Activated T-helper 1 cell treated with anti-CD3 and anti-CD28 coated beads, Interleukin-12 subunit alpha, Interleukin-12 subunit beta, Interleukin-2, Interleukin-4 antibody, amounts not matched to agents 30 ng/mL and 10 ng/mL and 1 ng/mL, durations not matched to agents 14 hours and 24 hours and 36 hours (primary cell): Measurements from ENCODE around the gene SUMF1. TPM values are rescaled to one million over a fixed set of nuclear protein-coding genes. Genes with fewer than 3 reads are reported as not detected.

Experiments
- DNase-seq: peaks from one replicate; pipeline ENCODE4 v3.0.0; 2021; ENCODE audit warnings: low spot score
- H3K27ac Mint-ChIP-seq: one replicate; pipeline ENCODE4 v1.8.0; 2021; ENCODE audit warnings: mild to moderate bottlenecking, mixed read lengths
- H3K27me3 Mint-ChIP-seq: one replicate; pipeline ENCODE4 v1.8.0; 2022; ENCODE audit warnings: mild to moderate bottlenecking, moderate library complexity, mixed read lengths; ENCODE audit not compliant: insufficient read depth
- H3K36me3 Mint-ChIP-seq: one replicate; pipeline ENCODE4 v1.8.0; 2021; ENCODE audit warnings: low read depth, mixed read lengths
- H3K4me1 Mint-ChIP-seq: one replicate; pipeline ENCODE4 v1.8.0; 2021; ENCODE audit warnings: low read depth, mixed read lengths
- H3K4me3 Mint-ChIP-seq: one replicate; pipeline ENCODE4 v1.8.0; 2021; ENCODE audit warnings: mild to moderate bottlenecking, moderate library complexity, mixed read lengths
- H3K9me3 Mint-ChIP-seq: one replicate; pipeline ENCODE4 v1.8.0; 2021; ENCODE audit warnings: mixed read lengths
- intact Hi-C: fragments of 100-400 bp; cut with micrococcal nuclease; formaldehyde crosslinking; loops from one replicate; pipeline ENCODE4 v1.15.1; 2024
- total RNA-seq: library from RNA; stranded (reverse); gene quantifications from 2 replicates; pipeline ENCODE4 v1.2.3, GENCODE V29; 2022

Gene SUMF1
- total RNA-seq, 1 donor from 2014 or later = 6.1 TPM

DNA sequence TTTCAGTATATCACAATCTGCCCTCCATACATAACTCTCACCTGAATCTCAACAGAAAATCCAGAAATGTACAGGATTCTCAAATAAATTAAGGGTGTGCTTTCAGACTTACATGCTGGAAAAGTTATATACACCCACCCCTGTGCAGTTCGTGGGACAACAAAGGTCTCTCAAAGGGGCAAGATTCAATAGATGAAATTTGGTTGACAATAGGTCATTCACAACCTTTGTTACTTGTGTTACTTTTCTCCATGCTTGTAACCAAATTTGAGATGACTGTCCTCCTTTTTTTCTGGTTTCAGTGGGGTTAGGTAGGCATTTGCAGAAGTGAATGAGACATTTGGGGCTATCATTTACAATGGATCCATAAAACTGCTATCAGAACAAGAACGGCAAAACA lies 91.2 kb downstream of the SUMF1 start:
- Mint-ChIP-seq H3K27ac (no peak overlapping the region), H3K4me3 (no peak overlapping the region), H3K4me1 (no peaks in the 10 kb centered on the region), H3K9me3 (peaks cover 13% of the 10 kb centered on the region), H3K27me3 (no peaks in the 10 kb centered on the region), H3K36me3 (peaks cover 9% of the 10 kb centered on the region)
- intact Hi-C loops = no loop called here
- DNase-seq = no peak

DNA sequence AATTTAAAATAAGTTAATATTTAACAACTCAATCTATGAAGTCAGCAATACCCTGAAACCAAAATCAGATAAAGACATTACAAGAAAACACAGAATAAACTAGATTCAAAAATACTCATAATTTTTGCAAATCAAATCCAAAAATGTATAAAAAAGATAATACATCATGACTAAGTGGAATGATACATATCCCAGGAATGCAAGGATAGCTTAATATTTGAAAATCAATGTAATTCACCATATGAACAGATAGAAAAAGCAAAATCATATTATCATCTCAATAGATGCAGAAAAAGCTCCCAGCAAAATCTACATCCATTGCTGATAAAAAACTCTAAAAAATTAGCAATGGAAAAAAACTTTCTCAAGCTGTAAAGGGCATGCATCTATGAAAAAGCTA lies 93.4 kb downstream of the SUMF1 start:
- no peaks in the 10 kb centered on the region for H3K4me1 Mint-ChIP-seq
- H3K27me3 Mint-ChIP-seq = no peaks in the 10 kb centered on the region
- H3K36me3 Mint-ChIP-seq = peaks cover 9% of the 10 kb centered on the region
- no peak for DNase-seq
- H3K4me3 Mint-ChIP-seq = no peak overlapping the region
- no peak overlapping the region for H3K27ac Mint-ChIP-seq
- intact Hi-C loops = no loop called here
- H3K9me3 Mint-ChIP-seq = peaks cover 13% of the 10 kb centered on the region

DNA sequence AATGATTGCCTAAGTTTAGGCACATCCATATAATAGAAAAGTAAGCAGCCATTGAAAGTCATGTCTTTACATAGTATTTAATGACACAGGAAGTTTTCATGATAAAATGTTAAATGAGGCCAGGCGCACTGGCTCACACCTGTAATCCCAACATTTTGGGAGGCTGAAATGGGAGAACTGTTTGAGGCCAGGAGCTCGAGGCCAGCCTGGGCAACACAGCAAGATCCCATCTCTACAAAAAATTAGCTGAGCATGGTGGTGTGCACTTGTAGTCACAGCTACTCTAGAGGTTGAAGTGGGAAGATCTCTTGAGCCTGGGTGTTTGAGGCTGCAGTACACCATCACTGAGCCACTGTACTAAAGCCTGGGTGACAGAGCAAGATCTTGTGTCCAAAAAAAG lies 104.5 kb downstream of the SUMF1 start:
- Mint-ChIP-seq H3K9me3 (no peaks in the 10 kb centered on the region), H3K27ac (no peak overlapping the region), H3K4me1 (no peaks in the 10 kb centered on the region), H3K36me3 (no peaks in the 10 kb centered on the region), H3K4me3 (no peak overlapping the region), H3K27me3 (no peaks in the 10 kb centered on the region)
- DNase-seq = no peak
- intact Hi-C loops = no loop called here

DNA sequence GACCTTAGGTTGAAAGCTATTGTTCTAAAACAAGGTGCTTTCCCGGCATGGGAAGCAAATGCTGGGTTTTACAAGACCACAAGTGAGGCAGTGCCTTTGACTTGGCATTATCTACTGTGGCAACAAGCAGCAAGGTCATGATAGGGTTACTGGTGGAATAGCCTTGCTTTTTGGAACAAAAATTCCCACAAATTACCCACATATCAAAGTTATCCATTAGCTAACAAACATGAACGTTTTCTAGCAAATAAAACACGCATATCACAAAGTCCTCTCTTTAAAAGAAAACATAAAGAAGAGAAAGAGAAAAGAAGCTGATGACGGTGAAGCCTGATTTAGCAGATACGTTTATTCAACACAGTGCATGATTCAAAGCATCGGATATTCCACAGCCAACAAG lies 106.3 kb downstream of the SUMF1 start:
- intact Hi-C loops = no loop called here
- H3K27ac Mint-ChIP-seq = no peak overlapping the region
- H3K4me1 Mint-ChIP-seq = no peaks in the 10 kb centered on the region
- no peaks in the 10 kb centered on the region for H3K9me3 Mint-ChIP-seq
- no peak overlapping the region for H3K4me3 Mint-ChIP-seq
- H3K27me3 Mint-ChIP-seq = no peaks in the 10 kb centered on the region
- no peaks in the 10 kb centered on the region for H3K36me3 Mint-ChIP-seq
- no peak for DNase-seq

DNA sequence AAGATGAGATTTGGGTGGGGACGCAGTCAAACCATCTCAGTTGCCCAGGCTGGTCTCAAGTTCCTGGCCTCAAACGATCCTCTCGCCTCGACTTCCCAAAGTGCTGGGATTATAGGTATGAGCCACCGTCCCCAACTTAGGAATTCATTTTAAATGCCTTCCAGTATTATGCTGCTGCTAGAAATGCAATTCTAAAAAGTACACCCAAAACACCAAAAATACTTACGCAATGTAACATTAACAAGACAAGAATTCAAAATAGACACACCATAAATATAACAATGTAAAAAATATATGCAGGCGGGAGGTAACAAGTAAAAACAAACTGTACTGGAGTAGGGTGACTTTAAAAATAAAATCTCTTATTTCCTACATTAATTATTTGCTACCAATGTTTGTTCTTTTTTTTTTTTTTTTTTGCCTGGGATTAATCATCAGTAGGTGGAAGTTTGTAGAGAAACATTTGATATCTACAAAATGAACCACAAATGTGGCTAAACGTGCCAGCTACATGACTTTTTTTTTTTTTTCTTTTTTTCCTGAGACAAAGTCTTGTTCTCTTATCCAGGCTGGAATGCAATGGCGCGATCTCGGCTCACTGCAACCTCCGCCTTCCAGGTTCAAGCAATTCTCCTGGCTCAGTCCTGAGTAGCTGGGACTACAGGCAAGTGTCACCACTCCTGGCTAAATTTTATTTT lies 107.1 kb downstream of the SUMF1 start:
- Mint-ChIP-seq H3K9me3 (no peaks in the 10 kb centered on the region), H3K36me3 (no peaks in the 10 kb centered on the region), H3K27me3 (no peaks in the 10 kb centered on the region), H3K4me1 (no peaks in the 10 kb centered on the region), H3K4me3 (no peak overlapping the region), H3K27ac (no peak overlapping the region)
- no peak for DNase-seq
- intact Hi-C loops = no loop called here

DNA sequence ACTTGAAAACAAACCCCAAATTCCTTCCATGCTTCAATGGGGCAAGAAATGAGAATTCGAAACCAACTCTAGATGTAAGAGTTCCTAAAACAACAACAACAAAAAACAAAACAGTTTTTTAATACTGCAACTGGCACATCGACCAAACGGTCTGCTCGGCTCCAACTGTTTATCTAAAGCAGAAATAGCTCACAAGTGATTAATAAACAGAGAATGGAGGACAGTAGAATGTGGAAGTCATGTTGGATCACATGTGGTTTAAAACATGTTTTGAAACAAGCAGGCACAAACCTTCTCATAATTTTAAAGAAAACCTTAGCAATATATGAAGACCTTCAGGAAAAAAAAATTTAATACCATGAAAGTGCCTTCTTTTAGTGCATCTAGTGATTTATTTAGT lies 108.8 kb downstream of the SUMF1 start:
- H3K4me1 Mint-ChIP-seq = no peaks in the 10 kb centered on the region
- H3K36me3 Mint-ChIP-seq = no peaks in the 10 kb centered on the region
- H3K27ac Mint-ChIP-seq = no peak overlapping the region
- no peaks in the 10 kb centered on the region for H3K27me3 Mint-ChIP-seq
- DNase-seq = no peak
- H3K9me3 Mint-ChIP-seq = no peaks in the 10 kb centered on the region
- H3K4me3 Mint-ChIP-seq = no peak overlapping the region
- intact Hi-C loops = no loop called here

DNA sequence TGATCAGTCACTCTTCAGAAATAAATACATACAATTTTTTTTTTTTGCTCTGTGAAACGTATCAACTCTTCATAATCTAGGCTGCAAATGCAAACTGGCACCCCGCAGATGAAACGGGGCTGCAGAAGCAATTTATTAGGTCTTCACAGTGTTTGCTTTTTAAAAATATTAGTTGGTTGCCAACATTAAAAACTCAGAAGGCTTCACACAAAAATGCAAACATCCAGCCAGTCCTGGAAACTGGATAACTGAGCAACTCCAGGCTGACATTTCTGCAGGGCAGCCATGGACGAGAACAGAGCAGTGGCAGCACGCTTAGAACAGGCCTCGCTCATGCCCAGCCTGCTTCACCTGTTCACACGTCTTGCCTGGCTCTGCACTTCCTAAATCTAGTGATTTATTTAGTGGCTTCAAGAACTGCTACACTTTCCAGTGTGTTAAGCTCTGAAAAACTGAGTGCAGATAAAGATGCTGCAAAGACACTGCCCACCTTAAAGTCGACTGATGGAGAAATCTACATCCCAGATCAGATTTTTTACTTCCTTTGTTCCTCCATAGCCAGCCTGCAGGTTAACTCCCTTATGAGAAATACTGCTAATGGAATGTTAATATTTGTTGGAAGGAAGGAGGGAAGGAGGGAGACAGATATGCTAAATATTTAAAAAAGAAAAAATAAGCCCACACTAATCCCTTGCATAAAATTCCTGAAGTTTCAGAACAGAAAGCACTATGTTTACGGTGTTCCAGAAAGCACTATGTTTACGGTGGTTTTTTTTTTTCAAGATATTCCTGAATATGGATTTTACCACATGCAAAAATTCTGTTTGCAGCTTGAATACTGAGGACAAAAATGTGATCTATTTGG lies 110.3 kb downstream of the SUMF1 start:
- Mint-ChIP-seq H3K9me3 (no peaks in the 10 kb centered on the region), H3K27me3 (no peaks in the 10 kb centered on the region), H3K4me3 (no peak overlapping the region), H3K4me1 (peaks cover 6% of the 10 kb centered on the region), H3K36me3 (no peaks in the 10 kb centered on the region), H3K27ac (no peak overlapping the region)
- intact Hi-C loops = no loop called here
- DNase-seq = no peak

DNA sequence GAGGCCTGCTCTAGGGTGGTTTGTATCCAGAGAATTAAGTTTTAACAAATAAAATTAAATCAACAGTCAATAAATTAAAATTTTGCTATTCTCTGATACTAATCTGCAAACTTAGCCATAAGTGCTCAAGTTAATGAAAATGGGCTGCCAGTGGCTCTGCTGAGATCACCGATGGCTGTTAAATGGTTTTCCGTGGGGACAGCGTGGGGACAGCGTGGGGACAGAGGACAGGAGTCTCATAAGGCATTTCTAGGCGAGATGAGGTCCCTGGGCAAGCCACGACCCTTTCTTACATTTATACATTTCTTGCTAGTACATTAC lies 110.9 kb downstream of the SUMF1 start:
- no peak for DNase-seq
- Mint-ChIP-seq H3K4me1 (peaks cover 12% of the 10 kb centered on the region), H3K9me3 (no peaks in the 10 kb centered on the region), H3K27ac (no peak overlapping the region), H3K36me3 (no peaks in the 10 kb centered on the region), H3K4me3 (no peak overlapping the region), H3K27me3 (no peaks in the 10 kb centered on the region)
- intact Hi-C loops = no loop called here

DNA sequence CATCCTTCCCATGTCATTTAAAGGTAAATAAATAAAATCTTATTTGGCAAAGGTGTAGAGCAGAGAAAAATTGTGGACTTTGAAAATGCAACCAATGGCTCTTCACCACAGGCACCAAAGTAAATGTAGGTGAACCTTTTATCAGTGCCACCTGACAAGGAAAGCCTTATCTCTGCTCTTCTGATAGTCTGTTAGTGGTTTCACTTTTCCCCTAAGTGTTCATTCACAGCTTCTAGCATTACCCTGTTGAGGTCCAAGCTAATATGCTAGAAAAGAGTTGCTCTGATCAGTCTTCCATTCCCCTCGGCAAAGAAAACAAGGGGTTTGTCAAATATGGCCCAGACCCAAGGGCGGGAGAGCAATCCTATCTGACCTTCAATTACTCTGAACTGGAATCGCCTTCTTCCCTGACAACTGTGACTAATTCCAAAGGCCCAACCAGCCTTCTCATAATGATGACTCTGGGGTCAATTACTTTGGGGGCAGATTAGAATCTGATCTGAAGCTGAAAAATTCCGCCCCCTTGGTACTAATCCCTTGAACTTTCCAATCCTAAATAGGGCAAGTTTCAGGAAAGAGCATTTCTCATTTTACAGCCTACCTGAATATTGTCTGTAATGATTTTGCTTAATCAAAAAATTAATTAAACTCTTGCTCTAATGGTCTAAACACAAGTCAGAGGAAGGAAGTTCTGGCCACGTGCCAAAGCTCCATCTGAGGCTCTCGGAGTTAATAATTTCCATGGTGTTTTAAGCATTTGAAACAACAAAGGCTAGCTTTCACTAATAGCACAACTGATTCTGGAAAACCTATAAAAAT lies 111.5 kb downstream of the SUMF1 start:
- H3K27ac Mint-ChIP-seq = peak overlapping the region; percentile 10

DNA sequence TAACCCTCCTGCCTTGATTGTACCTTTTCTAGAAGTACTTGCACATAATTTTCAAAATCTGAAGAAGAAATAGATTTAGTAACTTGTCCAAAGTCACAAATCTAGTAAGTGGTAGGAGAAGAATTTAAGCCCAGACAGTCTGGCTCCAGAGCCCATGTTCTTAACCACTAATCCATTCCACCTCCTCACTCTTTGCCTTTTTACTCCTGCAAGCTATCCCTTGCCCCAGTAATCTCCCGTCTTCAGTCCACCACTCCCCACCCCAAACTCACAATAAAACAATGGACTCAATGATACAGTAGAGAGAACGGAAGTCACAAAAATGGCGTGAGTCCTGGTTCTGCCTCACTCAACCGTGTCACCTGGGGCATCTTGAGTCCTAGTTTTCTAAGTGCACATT lies 115.2 kb downstream of the SUMF1 start:
- Mint-ChIP-seq H3K36me3 (no peaks in the 10 kb centered on the region), H3K27ac (peak overlapping the region; percentile 85), H3K9me3 (no peaks in the 10 kb centered on the region), H3K4me1 (peaks cover 20% of the 10 kb centered on the region), H3K27me3 (peaks cover 4% of the 10 kb centered on the region), H3K4me3 (peak overlapping the region; percentile 64)
- no peak for DNase-seq
- intact Hi-C loops = loop anchor here (1.0 to 5.0 kb wide), 11 partner anchors 35 to 705 kb away; partner anchors contain the start of genes ITPR1, SETMAR and SUMF1

More for the DNA sequence above, 111.5 kb downstream of the SUMF1 start:
- peaks cover 18% of the 10 kb centered on the region for H3K4me1 Mint-ChIP-seq
- H3K4me3 Mint-ChIP-seq = no peak overlapping the region
- no peak for DNase-seq
- no peaks in the 10 kb centered on the region for H3K9me3 Mint-ChIP-seq
- intact Hi-C loops = no loop called here
- H3K27me3 Mint-ChIP-seq = no peaks in the 10 kb centered on the region
- no peaks in the 10 kb centered on the region for H3K36me3 Mint-ChIP-seq

DNA sequence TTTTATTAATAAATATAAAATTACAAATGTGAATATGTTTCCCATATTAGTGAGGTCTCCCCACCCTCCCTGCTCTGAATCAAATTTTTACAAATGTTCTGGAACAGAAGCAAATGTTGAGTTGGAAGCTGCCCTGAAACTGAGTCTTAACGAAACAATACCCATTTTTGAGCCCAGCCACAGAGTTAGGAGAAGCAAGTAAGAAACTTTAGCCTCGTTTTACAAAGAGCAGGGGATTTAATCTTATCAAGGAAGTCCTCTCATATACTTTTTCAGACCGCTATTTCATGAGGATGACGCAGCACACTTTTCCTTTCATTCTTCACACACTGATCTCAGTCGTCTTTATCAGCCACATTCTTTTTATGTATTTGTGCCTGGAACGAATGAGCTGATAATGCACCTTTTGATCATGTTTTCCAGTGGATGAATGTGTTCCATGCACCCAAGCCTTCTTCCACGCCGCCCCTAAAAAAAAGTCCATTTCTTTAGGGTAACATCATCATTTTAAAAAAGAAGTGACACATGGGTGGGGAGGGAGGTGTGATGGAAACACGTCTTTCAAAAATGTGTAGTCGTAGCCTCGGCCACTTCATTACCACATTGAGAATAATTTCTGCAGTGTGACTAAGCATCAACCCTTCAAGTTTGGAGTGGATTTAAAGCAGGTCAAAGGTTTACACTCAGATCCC lies 115.8 kb downstream of the SUMF1 start:
- Mint-ChIP-seq H3K36me3 (no peaks in the 10 kb centered on the region), H3K4me1 (peaks cover 20% of the 10 kb centered on the region), H3K27ac (peak overlapping the region; percentile 85), H3K9me3 (no peaks in the 10 kb centered on the region), H3K27me3 (peaks cover 4% of the 10 kb centered on the region), H3K4me3 (peak overlapping the region; percentile 64)
- intact Hi-C loops = loop anchor here (1.0 to 5.0 kb wide), 11 partner anchors 36 to 706 kb away; partner anchors contain the start of genes ITPR1, SETMAR and SUMF1
- no peak for DNase-seq

DNA sequence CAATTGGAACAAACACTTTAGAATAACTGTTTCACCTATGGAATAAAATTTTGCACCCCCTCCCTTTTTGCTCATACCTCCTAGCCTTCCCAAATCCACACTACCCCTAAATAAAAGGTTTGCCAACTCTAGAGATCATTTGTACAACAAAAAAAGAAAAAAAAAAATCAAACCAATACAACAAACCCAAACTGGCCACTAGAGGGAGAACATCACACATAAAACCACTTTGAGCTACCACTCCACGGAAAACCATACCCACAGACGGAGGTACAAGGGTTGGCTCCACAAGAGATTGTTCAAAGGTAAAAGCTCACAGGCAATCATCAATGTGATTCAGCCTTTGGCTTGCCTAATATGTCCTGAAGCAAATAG lies 116.3 kb downstream of the SUMF1 start:
- H3K9me3 Mint-ChIP-seq = no peaks in the 10 kb centered on the region
- DNase-seq = peak; percentile 37
- peaks cover 20% of the 10 kb centered on the region for H3K4me1 Mint-ChIP-seq
- peak overlapping the region; percentile 31 for H3K27ac Mint-ChIP-seq
- H3K27me3 Mint-ChIP-seq = peaks cover 4% of the 10 kb centered on the region
- intact Hi-C loops = loop anchor here (1.0 to 5.0 kb wide), 12 partner anchors 37 to 707 kb away; partner anchors contain the start of genes ITPR1, SETMAR and SUMF1
- H3K36me3 Mint-ChIP-seq = no peaks in the 10 kb centered on the region
- peak overlapping the region; percentile 9 for H3K4me3 Mint-ChIP-seq
